Vagina (tissue), 2 donors: ENCODE results near the gene EPHA3. TPM values are rescaled to one million over a fixed set of nuclear protein-coding genes. Genes with fewer than 3 reads are reported as not detected.

Source experiments
- DNase-seq, 2 donors: peaks; one replicate each; pipeline ENCODE4 v3.0.0-alpha.2; 2017; ENCODE audit errors: extremely low spot score in 2 of 2
- H3K27ac ChIP-seq: fragments of 200-600 bp; sonication (generic); one replicate; pipeline ENCODE4 v1.5.1; 2019
- H3K27me3 ChIP-seq: fragments of 200-600 bp; sonication (generic); one replicate; pipeline ENCODE4 v1.5.1; 2019
- H3K36me3 ChIP-seq, 2 donors: fragments of 200-600 bp; sonication (generic); one replicate each; pipeline ENCODE4 v1.5.1; 2017 to 2019
- H3K4me1 ChIP-seq: fragments of 200-600 bp; sonication (generic); one replicate; pipeline ENCODE4 v1.5.1; 2019
- H3K4me3 ChIP-seq, 2 donors: fragments of 200-600 bp; sonication (generic); 1 replicate in 1 of 2; 2 replicates in 1 of 2; pipeline ENCODE4 v1.5.1; 2016 to 2019
- H3K9me3 ChIP-seq: fragments of 200-600 bp; sonication (generic); one replicate; pipeline ENCODE4 v1.5.1; 2019
- POLR2A ChIP-seq, 2 donors: fragments of 450-650 bp; IDR thresholded peaks; one replicate each; pipeline ENCODE4 v1.6.1; 2017; ENCODE audit warnings: antibody characterized with exemption in 2 of 2, mild to moderate bottlenecking in 2 of 2, moderate library complexity in 2 of 2
- POLR2AphosphoS5 ChIP-seq, 2 donors: sonication (generic); formaldehyde crosslinking; IDR thresholded peaks; one replicate each; pipeline ENCODE4 v1.9.0; 2017; ENCODE audit warnings: antibody characterized with exemption in 2 of 2, mild to moderate bottlenecking in 2 of 2, low read depth in 1 of 2; ENCODE audit not compliant: insufficient read depth in 1 of 2
- intact Hi-C: fragments of 100-400 bp; cut with DNase I; formaldehyde crosslinking; loops from one replicate; pipeline ENCODE4 v1.15.1; 2023
- total RNA-seq: library from RNA; depleted of rRNA; stranded (reverse); fragments of >200 nt; gene quantifications from one replicate; pipeline ENCODE4 v1.2.3, GENCODE V29; 2016
- TF ChIP-seq, protein P1 (sequence below), 3 experiments: fragments of 450-650 bp in 2 of 3; fragments of 200-600 bp in 1 of 3; sonication (generic) in 1 of 3; IDR thresholded peaks; one replicate each; pipeline ENCODE4 v1.5.1; 2017 to 2019; ENCODE audit warnings: antibody characterized with exemption in 3 of 3, mild to moderate bottlenecking in 2 of 3, moderate library complexity in 2 of 3

Gene EPHA3
- total RNA-seq, 1 donor from 2014 or later: 24.1 TPM

DNA sequence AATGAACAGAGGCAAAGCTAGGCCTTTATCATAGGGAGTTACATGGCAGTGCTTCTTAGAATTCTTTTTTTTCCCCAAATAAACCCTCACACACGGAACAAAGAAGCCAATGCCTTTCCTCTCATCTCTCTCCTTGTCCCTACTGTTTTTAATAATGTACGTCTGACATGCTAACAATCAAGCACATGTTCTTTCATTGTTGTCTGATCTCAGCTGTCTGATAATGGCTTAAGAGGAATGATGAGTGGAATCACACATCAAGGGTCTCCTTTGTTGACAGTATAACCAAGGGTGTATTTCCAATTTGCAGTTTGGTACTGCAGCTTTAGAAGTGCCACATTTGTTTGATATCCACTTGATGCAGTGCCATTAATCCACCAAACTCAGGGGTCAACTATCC, 34.8 kb upstream of the EPHA3 start:
- Histone ChIP-seq H3K4me3 (no peak overlapping the region), H3K4me1 (no peaks in the 10 kb centered on the region), H3K27me3 (no peaks in the 10 kb centered on the region), H3K9me3 (no peaks in the 10 kb centered on the region), H3K27ac (no peak overlapping the region), H3K36me3 (no peaks in the 10 kb centered on the region)
- DNase-seq: no peak
- intact Hi-C loops: no loop called here
- TF ChIP-seq POLR2AphosphoS5 (IDR thresholded peaks at IDR 0.05; ENCODE audit: insufficient read depth in 1 of 2, low read depth in 1 of 2) (no peak), POLR2A (IDR thresholded peaks at IDR 0.05) (no peak)
- TF ChIP-seq, protein P1, sequence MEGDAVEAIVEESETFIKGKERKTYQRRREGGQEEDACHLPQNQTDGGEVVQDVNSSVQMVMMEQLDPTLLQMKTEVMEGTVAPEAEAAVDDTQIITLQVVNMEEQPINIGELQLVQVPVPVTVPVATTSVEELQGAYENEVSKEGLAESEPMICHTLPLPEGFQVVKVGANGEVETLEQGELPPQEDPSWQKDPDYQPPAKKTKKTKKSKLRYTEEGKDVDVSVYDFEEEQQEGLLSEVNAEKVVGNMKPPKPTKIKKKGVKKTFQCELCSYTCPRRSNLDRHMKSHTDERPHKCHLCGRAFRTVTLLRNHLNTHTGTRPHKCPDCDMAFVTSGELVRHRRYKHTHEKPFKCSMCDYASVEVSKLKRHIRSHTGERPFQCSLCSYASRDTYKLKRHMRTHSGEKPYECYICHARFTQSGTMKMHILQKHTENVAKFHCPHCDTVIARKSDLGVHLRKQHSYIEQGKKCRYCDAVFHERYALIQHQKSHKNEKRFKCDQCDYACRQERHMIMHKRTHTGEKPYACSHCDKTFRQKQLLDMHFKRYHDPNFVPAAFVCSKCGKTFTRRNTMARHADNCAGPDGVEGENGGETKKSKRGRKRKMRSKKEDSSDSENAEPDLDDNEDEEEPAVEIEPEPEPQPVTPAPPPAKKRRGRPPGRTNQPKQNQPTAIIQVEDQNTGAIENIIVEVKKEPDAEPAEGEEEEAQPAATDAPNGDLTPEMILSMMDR (IDR thresholded peaks at IDR 0.05): no peak

DNA sequence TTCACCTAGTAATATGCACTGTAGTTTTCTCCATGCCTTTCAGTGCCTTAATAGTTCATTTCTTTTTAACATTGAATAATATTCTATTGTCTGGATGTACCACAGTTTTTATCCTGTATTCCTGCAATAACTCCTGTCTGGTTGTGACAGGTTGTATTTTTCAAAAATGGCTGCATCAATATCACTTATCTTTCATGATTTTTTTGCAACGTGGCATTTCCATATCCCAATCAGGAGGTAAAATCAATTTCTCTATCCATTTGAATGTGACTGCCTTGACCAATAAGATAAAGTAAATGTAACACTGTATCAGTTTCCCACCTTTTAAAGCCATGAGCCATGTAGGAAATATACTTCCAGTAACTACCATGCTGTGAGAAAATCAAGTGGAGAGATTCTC, 27.5 kb upstream of the EPHA3 start:
- Histone ChIP-seq H3K27me3 (no peaks in the 10 kb centered on the region), H3K27ac (no peak overlapping the region), H3K4me3 (no peak overlapping the region), H3K36me3 (no peaks in the 10 kb centered on the region), H3K4me1 (no peaks in the 10 kb centered on the region), H3K9me3 (no peaks in the 10 kb centered on the region)
- DNase-seq: no peak
- intact Hi-C loops: no loop called here
- no peak for TF ChIP-seq POLR2AphosphoS5 (IDR thresholded peaks at IDR 0.05; ENCODE audit: insufficient read depth in 1 of 2, low read depth in 1 of 2)
- TF ChIP-seq, protein P1 (IDR thresholded peaks at IDR 0.05): no peak
- TF ChIP-seq POLR2A (IDR thresholded peaks at IDR 0.05): no peak

DNA sequence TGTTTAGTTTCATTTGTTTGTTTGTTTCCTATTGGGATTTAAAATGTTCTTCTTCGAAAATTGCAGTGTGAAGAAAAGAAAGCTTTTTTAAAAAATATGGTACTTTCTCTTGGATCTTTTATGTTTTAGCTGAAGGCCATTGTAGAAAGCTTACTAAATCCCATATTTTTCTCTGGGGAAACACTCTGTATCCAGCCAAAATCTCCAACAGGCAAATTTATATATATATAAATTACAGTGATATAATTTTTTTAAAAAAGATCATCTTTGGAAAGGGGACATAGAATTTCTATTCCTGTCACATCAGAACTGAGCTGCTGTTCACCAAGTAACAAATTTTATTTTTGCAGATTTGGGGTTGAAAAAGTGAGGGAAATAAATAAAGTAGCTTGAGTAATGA, 19.6 kb upstream of the EPHA3 start:
- Histone ChIP-seq H3K36me3 (no peaks in the 10 kb centered on the region), H3K27ac (no peak overlapping the region), H3K27me3 (no peaks in the 10 kb centered on the region), H3K4me1 (no peaks in the 10 kb centered on the region), H3K4me3 (no peak overlapping the region), H3K9me3 (no peaks in the 10 kb centered on the region)
- DNase-seq: no peak
- TF ChIP-seq POLR2AphosphoS5 (IDR thresholded peaks at IDR 0.05; ENCODE audit: insufficient read depth in 1 of 2, low read depth in 1 of 2) (no peak), POLR2A (IDR thresholded peaks at IDR 0.05) (no peak)
- TF ChIP-seq, protein P1 (IDR thresholded peaks at IDR 0.05): no peak
- intact Hi-C loops: no loop called here

DNA sequence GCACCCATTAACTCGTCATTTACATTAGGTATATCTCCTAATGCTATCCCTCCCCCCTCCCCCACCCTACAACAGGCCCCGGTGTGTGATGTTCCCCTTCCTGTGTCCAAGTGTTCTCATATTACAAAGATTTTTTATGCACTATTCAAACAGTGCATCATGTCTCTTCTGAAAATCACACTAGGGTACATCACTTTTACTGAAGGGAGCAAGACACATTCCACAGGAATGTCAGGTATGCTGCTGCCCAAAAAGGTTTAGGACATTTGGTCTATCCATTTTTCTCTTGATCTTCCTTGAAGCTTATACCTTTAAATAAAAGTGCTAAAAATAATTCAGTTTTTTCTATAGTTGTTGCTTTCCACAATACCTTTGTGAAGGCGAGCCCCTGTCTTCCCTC, 9.2 kb upstream of the EPHA3 start:
- TF ChIP-seq POLR2A (IDR thresholded peaks at IDR 0.05) (no peak), POLR2AphosphoS5 (IDR thresholded peaks at IDR 0.05; ENCODE audit: insufficient read depth in 1 of 2, low read depth in 1 of 2) (no peak)
- TF ChIP-seq, protein P1 (IDR thresholded peaks at IDR 0.05): no peak
- H3K27me3 ChIP-seq: no peaks in the 10 kb centered on the region
- H3K4me3 ChIP-seq: no peak overlapping the region
- no peaks in the 10 kb centered on the region for H3K4me1 ChIP-seq
- H3K36me3 ChIP-seq: no peaks in the 10 kb centered on the region
- H3K9me3 ChIP-seq: no peaks in the 10 kb centered on the region
- intact Hi-C loops: no loop called here
- H3K27ac ChIP-seq: no peak overlapping the region
- no peak for DNase-seq

DNA sequence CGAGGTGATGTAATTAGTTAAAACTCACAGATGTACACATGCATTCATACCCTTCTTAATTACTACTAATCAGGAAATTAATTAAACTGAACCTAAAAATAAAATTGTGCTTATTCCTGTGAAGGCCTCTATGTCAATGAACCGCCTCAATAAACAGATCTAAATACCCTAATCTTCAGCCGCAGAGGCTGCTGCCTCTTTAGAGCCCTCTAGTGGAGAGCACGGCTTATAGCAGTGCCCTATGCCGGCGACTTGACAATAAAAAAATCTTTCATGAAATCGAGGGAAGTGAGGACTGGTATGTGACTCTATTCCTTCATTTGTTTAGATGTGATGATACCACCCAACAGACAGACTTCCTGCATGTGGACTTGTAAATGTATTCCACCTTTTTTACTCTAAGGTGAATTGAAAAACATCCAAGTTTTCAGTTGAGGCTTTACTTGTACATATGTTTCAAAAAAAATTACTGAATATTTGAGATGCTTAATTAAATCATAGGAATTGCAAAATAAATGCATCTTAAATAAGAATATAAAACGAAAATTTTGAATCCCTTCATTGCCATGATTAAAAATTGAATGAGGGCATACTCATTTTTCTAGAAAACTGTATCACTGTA, 8.3 kb upstream of the EPHA3 start:
- Histone ChIP-seq H3K36me3 (no peaks in the 10 kb centered on the region), H3K4me3 (no peak overlapping the region), H3K9me3 (no peaks in the 10 kb centered on the region), H3K27ac (no peak overlapping the region), H3K4me1 (no peaks in the 10 kb centered on the region), H3K27me3 (no peaks in the 10 kb centered on the region)
- DNase-seq: no peak
- TF ChIP-seq, protein P1 (IDR thresholded peaks at IDR 0.05): peak; percentile 15 to 61 (median 44)
- no peak for TF ChIP-seq POLR2A (IDR thresholded peaks at IDR 0.05)
- intact Hi-C loops: no loop called here
